HTERT RPE-1 (cell line): ENCODE data around the gene OXLD1.
"Not testable (repeated sequence)": the region's sequence is repeated elsewhere in the genome, so short reads cannot be mapped to it uniquely, and the experiment has no call there.

Experiments used
- in situ Hi-C: fragments of 300-500 bp; cut with MboI; formaldehyde crosslinking; loops from 4 replicates; pipeline ENCODE4 v1.14.3; 2020; ENCODE audit warnings: low sequenced_read_pairs

Gene OXLD1

GRCh38 chr17:81683584-81684441, 17.4 kb upstream of the OXLD1 start, which contains the start of the genes ARL16 and HGS:
TSS of gene ARL16 (minus strand) at chr17:81683797. CDS start at chr17:81683753, 44 bp downstream.
TSS of gene HGS (plus strand) at chr17:81684011. CDS start at chr17:81684067, 56 bp downstream.
- in situ Hi-C loops: no loop called here

GRCh38 chr17:81683208-81683583, 16.8 kb upstream of the OXLD1 start:
- in situ Hi-C loops: no loop called here

- in situ Hi-C loops: no loop called here
These were observed 16.3 kb upstream of the OXLD1 start for GRCh38 chr17:81682565-81683207.

- in situ Hi-C loops: no loop called here
These were observed 15.3 kb upstream of the OXLD1 start for GRCh38 chr17:81681672-81682071.

- in situ Hi-C loops: no loop called here
These were observed 13.7 kb upstream of the OXLD1 start for GRCh38 chr17:81680150-81680549.

- in situ Hi-C loops: no loop called here
These were observed 10.5 kb upstream of the OXLD1 start for GRCh38 chr17:81676906-81677305.

- in situ Hi-C loops: not testable (repeated sequence)
These were observed 9.3 kb upstream of the OXLD1 start for GRCh38 chr17:81675515-81676221.

- in situ Hi-C loops: no loop called here
These were observed 7.3 kb upstream of the OXLD1 start for GRCh38 chr17:81673561-81674258.

- in situ Hi-C loops: no loop called here
These were observed 6.5 kb upstream of the OXLD1 start for GRCh38 chr17:81672954-81673353.

- in situ Hi-C loops: no loop called here
These were observed 6.1 kb upstream of the OXLD1 start for GRCh38 chr17:81672504-81672903.

- in situ Hi-C loops: no loop called here
These were observed 1.3 kb upstream of the OXLD1 start for GRCh38 chr17:81667754-81668153.

- in situ Hi-C loops: no loop called here
These were observed 388 bp downstream of the OXLD1 start for GRCh38 chr17:81666092-81666341.

GRCh38 chr17:81665205-81666091, 957 bp downstream of the OXLD1 start:
- in situ Hi-C loops: no loop called here

GRCh38 chr17:81664051-81664470, 2.3 kb downstream of the OXLD1 start:
- in situ Hi-C loops: no loop called here

GRCh38 chr17:81662002-81662401, 4.4 kb downstream of the OXLD1 start:
- in situ Hi-C loops: no loop called here

GRCh38 chr17:81660441-81660840, 6.0 kb downstream of the OXLD1 start:
- in situ Hi-C loops: no loop called here

GRCh38 chr17:81659038-81659437, 7.4 kb downstream of the OXLD1 start:
- in situ Hi-C loops: no loop called here

- in situ Hi-C loops: no loop called here
These were observed 9.6 kb downstream of the OXLD1 start for GRCh38 chr17:81656835-81657234.

- in situ Hi-C loops: no loop called here
These were observed 10.2 kb downstream of the OXLD1 start, which contains the start of gene PDE6G for GRCh38 chr17:81656118-81656743. TSS of gene PDE6G (minus strand) at chr17:81656542. CDS start at chr17:81653305, 3,237 bp downstream.
